ENCODE measurements around the gene SEC16B.

Gene SEC16B

DNA sequence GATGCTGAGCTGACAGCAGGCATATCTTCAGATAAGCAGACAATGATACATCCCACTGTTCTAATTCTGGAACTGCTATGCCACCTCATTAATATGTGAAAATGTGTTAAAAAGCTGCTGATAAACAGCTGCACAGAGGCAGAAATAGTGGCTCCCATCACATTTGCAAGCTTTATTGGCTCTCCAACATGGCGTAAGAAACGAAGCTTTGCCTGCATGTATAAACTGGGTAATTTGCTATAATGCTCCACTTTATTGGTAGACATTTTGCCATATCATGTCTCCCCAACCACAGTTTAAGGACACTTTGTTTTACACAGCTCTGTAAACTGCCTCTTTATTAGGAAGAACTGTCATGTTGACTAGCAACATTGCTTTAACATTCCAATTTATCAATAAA, 49.8 kb downstream of the SEC16B start:
- Histone ChIP-seq H2AFZ (no peak overlapping the region), H3K9ac (no peak overlapping the region), H3K4me1 (no peaks in the 10 kb centered on the region), H3K9me3 (ENCODE audit: control insufficient read depth, low read length) (no peaks in the 10 kb centered on the region), H3K79me2 (no peaks in the 10 kb centered on the region), H3K27ac (no peak overlapping the region), H3K36me3 (ENCODE audit: control insufficient read depth, insufficient read depth, low read length) (no peaks in the 10 kb centered on the region), H3K27me3 (ENCODE audit: control insufficient read depth, insufficient read depth, low read length) (no peaks in the 10 kb centered on the region), H3K4me2 (ENCODE audit: low read length) (no peak overlapping the region), H3K4me3 (ENCODE audit: low read depth, low read length) (no peak overlapping the region)
- TF ChIP-seq, protein P1, sequence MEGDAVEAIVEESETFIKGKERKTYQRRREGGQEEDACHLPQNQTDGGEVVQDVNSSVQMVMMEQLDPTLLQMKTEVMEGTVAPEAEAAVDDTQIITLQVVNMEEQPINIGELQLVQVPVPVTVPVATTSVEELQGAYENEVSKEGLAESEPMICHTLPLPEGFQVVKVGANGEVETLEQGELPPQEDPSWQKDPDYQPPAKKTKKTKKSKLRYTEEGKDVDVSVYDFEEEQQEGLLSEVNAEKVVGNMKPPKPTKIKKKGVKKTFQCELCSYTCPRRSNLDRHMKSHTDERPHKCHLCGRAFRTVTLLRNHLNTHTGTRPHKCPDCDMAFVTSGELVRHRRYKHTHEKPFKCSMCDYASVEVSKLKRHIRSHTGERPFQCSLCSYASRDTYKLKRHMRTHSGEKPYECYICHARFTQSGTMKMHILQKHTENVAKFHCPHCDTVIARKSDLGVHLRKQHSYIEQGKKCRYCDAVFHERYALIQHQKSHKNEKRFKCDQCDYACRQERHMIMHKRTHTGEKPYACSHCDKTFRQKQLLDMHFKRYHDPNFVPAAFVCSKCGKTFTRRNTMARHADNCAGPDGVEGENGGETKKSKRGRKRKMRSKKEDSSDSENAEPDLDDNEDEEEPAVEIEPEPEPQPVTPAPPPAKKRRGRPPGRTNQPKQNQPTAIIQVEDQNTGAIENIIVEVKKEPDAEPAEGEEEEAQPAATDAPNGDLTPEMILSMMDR (IDR thresholded peaks at IDR 0.05), result no peak

DNA sequence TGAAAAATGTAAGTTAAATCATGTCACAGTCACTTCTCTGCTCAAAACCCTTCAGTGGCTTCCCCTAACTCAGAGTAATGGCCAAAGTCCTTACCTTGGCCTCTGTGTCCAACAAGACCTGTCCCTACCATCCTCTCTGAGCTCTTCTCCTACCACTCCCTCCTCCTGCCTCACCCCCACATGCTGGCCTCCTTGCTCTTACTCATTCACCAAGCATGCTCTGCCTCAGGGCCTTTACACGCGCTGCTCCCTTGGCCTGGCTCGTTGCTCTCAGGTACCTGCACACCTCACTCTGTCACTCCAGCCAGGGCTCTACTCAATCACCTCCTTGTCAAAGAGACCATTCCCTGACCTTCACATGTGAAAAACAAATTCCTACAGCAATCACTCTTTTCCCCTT, 54.2 kb downstream of the SEC16B start:
- no peak overlapping the region for H3K4me2 ChIP-seq (ENCODE audit: low read length)

DNA sequence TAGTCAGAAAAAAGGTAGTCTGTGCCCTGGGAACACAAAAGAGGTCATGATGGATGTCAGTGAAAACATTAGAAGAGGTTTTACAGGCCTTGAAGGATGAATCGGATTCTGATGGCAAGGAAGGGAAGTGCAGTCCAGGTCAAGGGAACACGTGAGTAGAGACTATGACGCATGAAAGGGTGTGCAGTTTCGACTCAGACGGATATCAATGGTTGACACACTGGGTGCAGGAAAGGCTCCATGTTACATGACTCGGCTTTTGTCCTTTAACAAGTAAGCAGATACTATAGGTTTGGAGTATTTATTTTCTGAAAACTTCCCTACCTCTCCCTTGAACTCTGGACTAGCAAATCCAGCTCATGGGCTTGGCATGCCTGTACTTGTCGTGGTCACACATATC, 55.3 kb downstream of the SEC16B start:
- Histone ChIP-seq H3K9me3 (ENCODE audit: control insufficient read depth, low read length) (no peaks in the 10 kb centered on the region), H3K79me2 (no peaks in the 10 kb centered on the region), H2AFZ (no peak overlapping the region), H3K4me1 (no peaks in the 10 kb centered on the region), H3K9ac (no peak overlapping the region), H3K27ac (no peak overlapping the region), H3K36me3 (ENCODE audit: control insufficient read depth, insufficient read depth, low read length) (no peaks in the 10 kb centered on the region), H3K27me3 (ENCODE audit: control insufficient read depth, insufficient read depth, low read length) (no peaks in the 10 kb centered on the region), H3K4me3 (ENCODE audit: low read depth, low read length) (no peak overlapping the region), H3K4me2 (ENCODE audit: low read length) (no peak overlapping the region)
- TF ChIP-seq, protein P1 (IDR thresholded peaks at IDR 0.05), result no peak

More for the DNA sequence above, 54.2 kb downstream of the SEC16B start:
- Histone ChIP-seq H3K9ac (no peak overlapping the region), H3K4me3 (ENCODE audit: low read depth, low read length) (no peak overlapping the region), H3K79me2 (no peaks in the 10 kb centered on the region), H2AFZ (no peak overlapping the region), H3K9me3 (ENCODE audit: control insufficient read depth, low read length) (no peaks in the 10 kb centered on the region), H3K27ac (no peak overlapping the region), H3K27me3 (ENCODE audit: control insufficient read depth, insufficient read depth, low read length) (no peaks in the 10 kb centered on the region), H3K36me3 (ENCODE audit: control insufficient read depth, insufficient read depth, low read length) (no peaks in the 10 kb centered on the region), H3K4me1 (no peaks in the 10 kb centered on the region)
- TF ChIP-seq, protein P1 (IDR thresholded peaks at IDR 0.05), result no peak

DNA sequence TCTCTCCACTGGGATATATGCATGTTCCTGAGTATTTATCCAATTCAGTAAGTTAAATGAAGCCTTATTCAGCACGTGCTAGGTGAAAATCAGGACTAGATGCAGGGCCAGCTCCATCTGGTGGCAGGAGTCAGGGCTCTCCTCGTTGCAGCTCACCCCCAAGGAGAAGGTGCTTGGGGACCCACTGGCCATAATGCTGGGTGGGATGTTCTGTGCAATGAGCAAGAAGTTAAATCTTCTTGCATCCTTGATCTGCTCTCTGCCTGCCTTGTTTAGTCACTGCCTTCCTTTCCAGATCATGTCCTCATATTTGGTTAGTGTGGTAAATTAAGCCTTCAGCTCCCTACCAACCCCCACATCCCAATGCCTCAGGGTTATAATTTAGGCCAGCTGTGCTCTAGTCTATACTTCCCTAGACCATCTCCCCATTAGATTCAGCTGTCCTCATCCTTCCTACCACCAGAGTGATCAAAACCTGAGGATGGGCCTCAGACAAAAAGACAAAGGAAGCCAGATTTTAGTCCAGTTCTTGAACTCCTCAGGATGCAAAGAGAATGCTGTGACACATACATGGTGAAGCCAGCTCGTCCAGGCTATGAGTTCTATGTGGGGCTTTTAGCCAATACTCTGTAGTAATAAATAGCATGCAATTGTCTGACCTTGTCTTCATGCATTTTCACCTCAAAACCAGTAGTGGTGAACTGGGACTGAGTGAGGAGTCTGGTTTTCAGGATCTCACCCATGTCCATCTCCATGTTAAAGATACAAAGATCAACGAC, 55.9 kb downstream of the SEC16B start:
- Histone ChIP-seq H3K27me3 (ENCODE audit: control insufficient read depth, insufficient read depth, low read length) (no peaks in the 10 kb centered on the region), H3K9ac (no peak overlapping the region), H2AFZ (no peak overlapping the region), H3K27ac (no peak overlapping the region), H3K4me3 (ENCODE audit: low read depth, low read length) (no peak overlapping the region), H3K4me1 (no peaks in the 10 kb centered on the region), H3K79me2 (no peaks in the 10 kb centered on the region), H3K9me3 (ENCODE audit: control insufficient read depth, low read length) (no peaks in the 10 kb centered on the region), H3K4me2 (ENCODE audit: low read length) (no peak overlapping the region), H3K36me3 (ENCODE audit: control insufficient read depth, insufficient read depth, low read length) (no peaks in the 10 kb centered on the region)
- TF ChIP-seq, protein P1 (IDR thresholded peaks at IDR 0.05), result no peak

DNA sequence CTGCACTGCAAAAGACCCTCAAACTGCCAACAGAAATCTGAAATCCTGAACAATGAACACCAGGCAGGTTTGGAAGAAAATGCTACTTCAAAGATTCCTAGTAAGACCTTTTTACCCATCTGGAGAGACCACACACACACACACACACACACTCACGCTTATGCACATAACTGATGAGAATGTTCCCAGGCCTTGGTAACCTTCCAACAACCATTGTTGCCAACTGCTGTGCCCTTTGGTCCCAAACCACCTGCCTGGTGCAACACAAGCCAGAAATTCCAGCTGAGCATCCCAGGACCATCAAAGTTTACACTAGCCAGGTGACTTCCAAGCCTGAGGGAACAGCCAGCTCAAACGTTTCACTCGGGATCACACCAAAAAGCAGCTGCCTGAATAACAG, 56.9 kb downstream of the SEC16B start:
- H3K4me3 ChIP-seq (ENCODE audit: low read depth, low read length), result no peak overlapping the region
- no peaks in the 10 kb centered on the region for H3K27me3 ChIP-seq (ENCODE audit: control insufficient read depth, insufficient read depth, low read length)
- H3K4me2 ChIP-seq (ENCODE audit: low read length), result no peak overlapping the region
- no peaks in the 10 kb centered on the region for H3K36me3 ChIP-seq (ENCODE audit: control insufficient read depth, insufficient read depth, low read length)
- no peak overlapping the region for H3K9ac ChIP-seq
- H3K27ac ChIP-seq, result no peak overlapping the region
- TF ChIP-seq, protein P1 (IDR thresholded peaks at IDR 0.05), result no peak
- no peaks in the 10 kb centered on the region for H3K9me3 ChIP-seq (ENCODE audit: control insufficient read depth, low read length)
- no peaks in the 10 kb centered on the region for H3K4me1 ChIP-seq
- H3K79me2 ChIP-seq, result no peaks in the 10 kb centered on the region
- no peak overlapping the region for H2AFZ ChIP-seq

Data from parathyroid adenoma (tissue), 2 donors.